K562 (cell line): ENCODE data around the gene ANO10. TPM values are rescaled to one million over a fixed set of nuclear protein-coding genes. Genes with fewer than 3 reads are reported as not detected.

Experiments used
- AFF4 ChIP-seq: sonication (generic); formaldehyde crosslinking; IDR thresholded peaks from 2 replicates; pipeline ENCODE4 v1.8.0; 2023; ENCODE audit warnings: mild to moderate bottlenecking, missing genetic modification reagents
- ASH1L ChIP-seq: fragments of 450-650 bp; IDR thresholded peaks from 2 replicates; pipeline ENCODE4 v1.6.1; 2018; ENCODE audit warnings: borderline replicate concordance, mild to moderate bottlenecking, low read depth; ENCODE audit not compliant: partially characterized antibody
- DMBX1 ChIP-seq: fragments of 250-450 bp; sonication (Bioruptor Pico); IDR thresholded peaks from 2 replicates; pipeline ENCODE4 v1.8.0; 2022; ENCODE audit warnings: inconsistent platforms, mild to moderate bottlenecking, moderate library complexity, borderline replicate concordance
- EHMT2 ChIP-seq: fragments of 450-650 bp; IDR thresholded peaks from 2 replicates; pipeline ENCODE4 v1.6.1; 2018; ENCODE audit warnings: antibody characterized with exemption
- JUND ChIP-seq, 2 experiments: IDR thresholded peaks; 2 replicates in 1 of 2; 3 replicates in 1 of 2; pipeline ENCODE4 v1.6.1; 2011; ENCODE audit warnings: borderline replicate concordance in 2 of 2, low read depth in 2 of 2, low read length in 2 of 2, improper control_type of control experiment in 1 of 2, missing biosample characterization in 1 of 2, missing genetic modification characterization in 1 of 2, missing genetic modification reagents in 1 of 2
- L3MBTL2 ChIP-seq: fragments of 450-650 bp; IDR thresholded peaks from 2 replicates; pipeline ENCODE4 v1.6.1; 2016; ENCODE audit warnings: mild to moderate bottlenecking, moderate library complexity
- PCBP2 ChIP-seq: fragments of 200-400 bp; formaldehyde crosslinking; IDR thresholded peaks from 2 replicates; pipeline ENCODE4 v1.6.1; 2018; ENCODE audit warnings: low read length, low read depth, mild to moderate bottlenecking, moderate library complexity; ENCODE audit not compliant: poor library complexity, severe bottlenecking
- RNF219 ChIP-seq: fragments of 250-450 bp; sonication (Bioruptor Pico); IDR thresholded peaks from 2 replicates; pipeline ENCODE4 v1.5.0; 2022; ENCODE audit warnings: mild to moderate bottlenecking
- U2AF1 ChIP-seq: fragments of 200-400 bp; formaldehyde crosslinking; optimal IDR thresholded peaks from 2 replicates; pipeline ENCODE3; 2017; ENCODE audit warnings: mild to moderate bottlenecking, low read depth, low read length, moderate library complexity
- ZBTB40 ChIP-seq, 2 experiments: fragments of 450-650 bp in 1 of 2; sonication (generic) in 1 of 2; formaldehyde crosslinking in 1 of 2; IDR thresholded peaks; 2 replicates each; pipeline versions ENCODE4 v1.7.1 to v1.9.0; 2016 to 2022; ENCODE audit warnings: inconsistent platforms in 1 of 2, mild to moderate bottlenecking in 1 of 2, missing genetic modification reagents in 1 of 2
- ZKSCAN8 ChIP-seq: fragments of 200-800 bp; sonication (Bioruptor generic); IDR thresholded peaks from 2 replicates; pipeline ENCODE4 v1.6.1; 2016; ENCODE audit warnings: missing genetic modification characterization, missing compliant biosample characterization
- polyA plus RNA-seq, 8 experiments: library from polyadenylated mRNA; depleted of rRNA in 4 of 8; stranded (reverse) in 5 of 8; unstranded in 3 of 8; fragments of >200 nt; fragmentation: Nextera tagmentation in 2 of 8; fragmentation: Illumina TruSeq in 1 of 8; extraction: Ambion mirVana in 2 of 8; extraction: Trizol in 1 of 8; gene quantifications; 2 replicates each; pipeline versions ENCODE4 v1.2.1 to v1.2.3, GENCODE V29; 2011 to 2014; ENCODE audit warnings: inconsistent platforms in 1 of 8, missing spikeins in 1 of 8
- total RNA-seq, 7 experiments: library from RNA; depleted of rRNA in 6 of 7; stranded (reverse); fragments of >200 nt in 6 of 7; fragmentation: Illumina TruSeq in 2 of 7; extraction: Trizol in 2 of 7; gene quantifications; 2 replicates each; pipeline versions ENCODE4 v1.2.1 to v1.2.3, GENCODE V29; 2011 to 2021; ENCODE audit warnings: low replicate concordance in 1 of 7

Gene ANO10
- total and polyA plus RNA-seq, 9 of the 15 experiments (the other 6 are each of a cell fraction or from before 2014, with no cell fraction given): 6.4 to 46.0 (median 32.3) TPM

- TF ChIP-seq ZKSCAN8: no peak
- no peak for TF ChIP-seq ASH1L
- no peak for TF ChIP-seq PCBP2
- no peak for TF ChIP-seq AFF4
- no peak for TF ChIP-seq U2AF1
- TF ChIP-seq L3MBTL2: no peak
- TF ChIP-seq RNF219 (CRISPR knock-in tag): no peak
- TF ChIP-seq EHMT2: 0 out of 2 replicates have a peak, but pooled peaks have one; percentile 24
- no peak for TF ChIP-seq ZBTB40 (IDR thresholded peaks at IDR 0.05)
- no peak for TF ChIP-seq ZBTB40 (CRISPR knock-in tag; IDR thresholded peaks at IDR 0.05)
- no peak for TF ChIP-seq DMBX1 (CRISPR knock-in tag)
- TF ChIP-seq JUND (IDR thresholded peaks at IDR 0.05; ENCODE audit: borderline replicate concordance, low read depth, low read length): peak; percentile 24; the same call in 1 of the 2 replicates
- no peak for TF ChIP-seq JUND (tag; IDR thresholded peaks at IDR 0.05; ENCODE audit: borderline replicate concordance, low read depth, low read length)
These were observed 170.0 kb downstream of the ANO10 start (continued) for GRCh38 chr3:43451670-43452254.
